SK-N-SH (cell line): ENCODE results near the gene F2R. TPM values are rescaled to one million over a fixed set of nuclear protein-coding genes. Genes with fewer than 3 reads are reported as not detected.

Experiments used
- CTCF ChIA-PET: fragments of 300-600, 350-600 bp; formaldehyde crosslinking; extraction: SDS; loops from one replicate; lab custom pipeline; 2021; lab: Yijun Ruan, JAX
- POLR2A ChIA-PET: fragments of 350-600 bp; sonication (Branson Sonifier 250); formaldehyde crosslinking; extraction: SDS; loops from one replicate; lab custom pipeline; 2020; ENCODE audit warnings: antibody characterized with exemption, inconsistent platforms; lab: Yijun Ruan, JAX
- DNase-seq: peaks from one replicate; pipeline ENCODE4 v3.0.0; 2012
- H2AFZ ChIP-seq: fragments of 200-600 bp; sonication (generic); 2 replicates; pipeline ENCODE4 v1.8.1; 2016; ENCODE audit warnings: antibody characterized with exemption, mild to moderate bottlenecking, low read depth
- H3F3A ChIP-seq: fragments of 200-600 bp; sonication (generic); replicated peaks from 2 replicates; pipeline ENCODE3; 2016; ENCODE audit warnings: antibody characterized with exemption, mild to moderate bottlenecking; ENCODE audit not compliant: insufficient read depth
- H3K27ac ChIP-seq, 2 experiments: fragments of 200-500 bp in 1 of 2; fragments of 200-600 bp in 1 of 2; sonication (Bioruptor generic) in 1 of 2; sonication (generic), shearing (Covaris generic) in 1 of 2; 2 replicates each; pipeline versions ENCODE4 v1.5.1 to v1.6.1; 2014 to 2016; ENCODE audit warnings: low read depth in 2 of 2, inconsistent platforms in 1 of 2, low read length in 1 of 2, mild to moderate bottlenecking in 1 of 2, mixed read lengths in 1 of 2
- H3K27me3 ChIP-seq: fragments of 200-600 bp; sonication (generic), shearing (Covaris generic); 2 replicates; pipeline ENCODE4 v1.6.1; 2016; ENCODE audit warnings: mixed run types; ENCODE audit not compliant: insufficient read depth
- H3K36me3 ChIP-seq, 2 experiments: fragments of 200-500 bp in 1 of 2; fragments of 200-600 bp in 1 of 2; sonication (Bioruptor generic) in 1 of 2; sonication (generic) in 1 of 2; replicated peaks in 1 of 2; 2 replicates each; pipeline versions ENCODE3 to v1.5.1; 2014 to 2016; ENCODE audit warnings: low read length in 1 of 2, mild to moderate bottlenecking in 1 of 2; ENCODE audit not compliant: insufficient read depth in 2 of 2, control insufficient read depth in 1 of 2
- H3K4me1 ChIP-seq, 2 experiments: fragments of 200-500 bp in 1 of 2; fragments of 200-600 bp in 1 of 2; sonication (Bioruptor generic) in 1 of 2; sonication (generic), shearing (Covaris generic) in 1 of 2; 2 replicates each; pipeline versions ENCODE4 v1.5.1 to v1.6.1; 2014 to 2016; ENCODE audit warnings: low read depth in 1 of 2, low read length in 1 of 2, mixed run types in 1 of 2; ENCODE audit not compliant: insufficient read depth in 2 of 2, control insufficient read depth in 1 of 2
- H3K4me2 ChIP-seq: fragments of 200-600 bp; sonication (generic), shearing (Covaris generic); 2 replicates; pipeline ENCODE4 v1.6.1; 2017; ENCODE audit warnings: mixed run types
- H3K4me3 ChIP-seq, 2 experiments: fragments of 200-500 bp in 1 of 2; fragments of 200-600 bp in 1 of 2; sonication (Bioruptor generic) in 1 of 2; sonication (generic), shearing (Covaris generic) in 1 of 2; 2 replicates each; pipeline versions ENCODE4 v1.5.1 to v1.8.1; 2014 to 2016; ENCODE audit warnings: low read depth in 2 of 2, inconsistent platforms in 1 of 2, low read length in 1 of 2, mild to moderate bottlenecking in 1 of 2, mixed read lengths in 1 of 2, moderate library complexity in 1 of 2
- H3K79me2 ChIP-seq: fragments of 200-600 bp; sonication (generic); 2 replicates; pipeline ENCODE4 v1.8.1; 2017; ENCODE audit warnings: mild to moderate bottlenecking; ENCODE audit not compliant: insufficient read depth
- H3K9ac ChIP-seq: fragments of 200-600 bp; sonication (generic); 2 replicates; pipeline ENCODE4 v1.6.1; 2017; ENCODE audit warnings: mixed run types
- H3K9me2 ChIP-seq: fragments of 200-600 bp; sonication (generic); 2 replicates; pipeline ENCODE4 v1.6.1; 2017; ENCODE audit warnings: mixed run types
- H3K9me3 ChIP-seq: fragments of 200-600 bp; sonication (generic); 2 replicates; pipeline ENCODE4 v1.6.1; 2017; ENCODE audit warnings: mixed run types, mild to moderate bottlenecking, moderate library complexity
- H4K20me1 ChIP-seq: fragments of 200-600 bp; sonication (generic); 2 replicates; pipeline ENCODE4 v1.6.1; 2017; ENCODE audit warnings: mild to moderate bottlenecking, mixed run types; ENCODE audit not compliant: insufficient read depth
- EZH2phosphoT487 ChIP-seq: fragments of 200-600 bp; sonication (generic); IDR thresholded peaks from 2 replicates; pipeline ENCODE4 v1.6.1; 2017; ENCODE audit warnings: low read depth, mixed run types, mild to moderate bottlenecking, antibody characterized with exemption, moderate library complexity, borderline replicate concordance
- FOSL2 ChIP-seq: IDR thresholded peaks from 2 replicates; pipeline ENCODE4 v1.4.0; 2012; ENCODE audit warnings: low read depth, mild to moderate bottlenecking, moderate library complexity, borderline replicate concordance
- FOXJ3 ChIP-seq: sonication (generic); formaldehyde crosslinking; IDR thresholded peaks from 2 replicates; pipeline ENCODE4 v1.5.1; 2020; ENCODE audit warnings: mild to moderate bottlenecking, missing genetic modification reagents
- FOXM1 ChIP-seq: IDR thresholded peaks from 2 replicates; pipeline ENCODE4 v1.4.0; 2012; ENCODE audit warnings: low read depth, mild to moderate bottlenecking
- JUND ChIP-seq: IDR thresholded peaks from 2 replicates; pipeline ENCODE4 v1.4.0; 2012
- NFIC ChIP-seq: IDR thresholded peaks from 2 replicates; pipeline ENCODE4 v1.4.0; 2012; ENCODE audit warnings: borderline replicate concordance
- NRF1 ChIP-seq: IDR thresholded peaks from 2 replicates; pipeline ENCODE4 v1.6.1; 2012; ENCODE audit warnings: low read depth, mild to moderate bottlenecking, low read length
- SMC3 ChIP-seq: IDR thresholded peaks from 2 replicates; pipeline ENCODE4 v1.6.1; 2012; ENCODE audit warnings: low read depth, low read length, improper control_type of control experiment
- USF1 ChIP-seq: IDR thresholded peaks from 2 replicates; pipeline ENCODE4 v1.4.0; 2012; ENCODE audit warnings: low read depth, borderline replicate concordance
- ZBTB33 ChIP-seq: IDR thresholded peaks from 2 replicates; pipeline ENCODE4 v1.4.0; 2012; ENCODE audit warnings: low read depth, borderline replicate concordance
- WGBS: methylation state at CpG from one replicate; pipeline ENCODE4 v1.1.6; 2017; ENCODE audit warnings: low lambda C conversion rate; 5-methylcytosine and 5-hydroxymethylcytosine counted together
- polyA plus RNA-seq, 3 experiments: library from polyadenylated mRNA; depleted of rRNA; stranded (reverse); fragments of >200 nt; gene quantifications; 2 replicates each; pipeline ENCODE4 v1.2.3, GENCODE V29; 2012

The F2R gene
- polyA plus RNA-seq, 1 of the 3 experiments (the other 2 are of a cell fraction), result 212 TPM

GRCh38 chr5:76747706-76748105 lies 31.8 kb downstream of the F2R start:
- H3K4me3 ChIP-seq, result no peak overlapping the region
- H3F3A ChIP-seq, result no peaks in the 10 kb centered on the region
- H3K4me1 ChIP-seq, result no peaks in the 10 kb centered on the region
- no peaks in the 10 kb centered on the region for H4K20me1 ChIP-seq
- H3K9me2 ChIP-seq, result no peaks in the 10 kb centered on the region
- H3K9me3 ChIP-seq, result no peaks in the 10 kb centered on the region
- TF ChIP-seq NFIC (no peak), USF1 (no peak), FOSL2 (no peak), FOXM1 (no peak), ZBTB33 (no peak), JUND (no peak)
- H3K27ac ChIP-seq, result no peak overlapping the region
- H3K27me3 ChIP-seq, result no peaks in the 10 kb centered on the region
- H3K4me2 ChIP-seq, result no peak overlapping the region
- no peaks in the 10 kb centered on the region for H3K79me2 ChIP-seq
- H3K36me3 ChIP-seq, result no peaks in the 10 kb centered on the region
- H3K9ac ChIP-seq, result no peak overlapping the region
- 96% methylated on average over 13 of the region's 13 CpGs for WGBS
- no peak overlapping the region for H2AFZ ChIP-seq
- CTCF ChIA-PET, result no interaction called here
- DNase-seq, result no peak
- POLR2A ChIA-PET, result no interaction called here

- POLR2A ChIA-PET, result no interaction called here
- Histone ChIP-seq H3K4me1 (no peaks in the 10 kb centered on the region), H3K27ac (no peak overlapping the region), H3K36me3 (no peaks in the 10 kb centered on the region), H3K79me2 (no peaks in the 10 kb centered on the region), H3K9me3 (no peaks in the 10 kb centered on the region), H3K4me3 (no peak overlapping the region), H3F3A (no peaks in the 10 kb centered on the region), H3K27me3 (no peaks in the 10 kb centered on the region), H4K20me1 (no peaks in the 10 kb centered on the region), H3K4me2 (no peak overlapping the region), H2AFZ (no peak overlapping the region), H3K9me2 (no peaks in the 10 kb centered on the region), H3K9ac (no peak overlapping the region)
- WGBS, result 95% methylated on average over 5 of the region's 5 CpGs
- no peak for DNase-seq
- CTCF ChIA-PET, result interaction anchor here (2.6 kb wide), 1 partner anchor 23 kb away, joined by 11 read pairs; no protein-coding TSS in a partner anchor
- no peak for TF ChIP-seq FOXJ3
Observed at GRCh38 chr5:76751291-76751690, 35.4 kb downstream of the F2R start.

- Histone ChIP-seq H3F3A (no peaks in the 10 kb centered on the region), H3K4me1 (no peaks in the 10 kb centered on the region), H2AFZ (no peak overlapping the region), H4K20me1 (no peaks in the 10 kb centered on the region), H3K79me2 (no peaks in the 10 kb centered on the region), H3K9me3 (no peaks in the 10 kb centered on the region), H3K36me3 (no peaks in the 10 kb centered on the region), H3K4me3 (no peak overlapping the region), H3K4me2 (no peak overlapping the region), H3K9me2 (no peaks in the 10 kb centered on the region), H3K27ac (no peak overlapping the region), H3K9ac (no peak overlapping the region), H3K27me3 (no peaks in the 10 kb centered on the region)
- no peak for TF ChIP-seq NRF1
- no peak for TF ChIP-seq EZH2phosphoT487
- TF ChIP-seq SMC3, result no peak
- DNase-seq, result no peak
- CTCF ChIA-PET, result interaction anchor here (1.2 kb wide), 1 partner anchor 20 kb away, joined by 4 read pairs; no protein-coding TSS in a partner anchor
- POLR2A ChIA-PET, result no interaction called here
- 98% methylated on average over 2 of the region's 3 CpGs for WGBS
Observed at GRCh38 chr5:76754668-76755078, 38.7 kb downstream of the F2R start.
